Colonic mucosa (tissue), 4 donors: Measurements from ENCODE around the gene KIF13A. TPM values are rescaled to one million over a fixed set of nuclear protein-coding genes. Genes with fewer than 3 reads are reported as not detected.
"Not testable (repeated sequence)": the region's sequence is repeated elsewhere in the genome, so short reads cannot be mapped to it uniquely, and the experiment has no call there.

Experiments used
- DNase-seq: peaks from one replicate; pipeline ENCODE4 v3.0.0-alpha.2; 2020
- H3K27ac ChIP-seq: fragments of 200-600 bp; one replicate; pipeline ENCODE4 v1.8.0; 2021
- H3K27me3 ChIP-seq: fragments of 200-600 bp; one replicate; pipeline ENCODE4 v1.8.0; 2021
- H3K36me3 ChIP-seq: fragments of 200-600 bp; one replicate; pipeline ENCODE4 v1.8.0; 2021
- H3K4me1 ChIP-seq: fragments of 200-600 bp; one replicate; pipeline ENCODE4 v1.8.0; 2021; ENCODE audit warnings: mild to moderate bottlenecking
- H3K4me3 ChIP-seq: fragments of 200-600 bp; one replicate; pipeline ENCODE4 v1.8.0; 2021
- H3K9ac ChIP-seq, 2 donors: one replicate each; pipeline ENCODE4 v1.7.0; 2013; ENCODE audit warnings: control low read depth in 2 of 2, low read depth in 2 of 2, low read length in 2 of 2
- H3K9me3 ChIP-seq: fragments of 200-600 bp; one replicate; pipeline ENCODE4 v1.8.0; 2021
- CTCF ChIP-seq: fragments of 200-600 bp; IDR thresholded peaks from one replicate; pipeline ENCODE4 v1.8.0; 2022; ENCODE audit warnings: antibody characterized with exemption, mild to moderate bottlenecking
- intact Hi-C: fragments of 100-400 bp; cut with DNase I; formaldehyde crosslinking; loops from one replicate; pipeline ENCODE4 v1.14.1; 2022
- total RNA-seq, 2 donors: library from RNA; stranded (reverse); fragmentation: NEBNext Ultra II Directional in 1 of 2; extraction: Animal tissue kit (Norgen Biotek cat#: 25700) in 1 of 2; gene quantifications; one replicate each; pipeline ENCODE4 v1.2.1, GENCODE V29; 2021
- donor health status: healthy.
- donor health status: DM: no; HTN: no; CAD: no.
- donor health status: DM: no; HTN: no; CAD: no.

Gene KIF13A
- total RNA-seq, 2 donors from 2014 or later, result 43.7 to 54.0 TPM

- intact Hi-C loops, result no loop called here
- Histone ChIP-seq H3K4me1 (no peaks in the 10 kb centered on the region), H3K27ac (no peak overlapping the region), H3K9me3 (no peaks in the 10 kb centered on the region), H3K27me3 (no peaks in the 10 kb centered on the region), H3K9ac (no peak overlapping the region), H3K4me3 (no peak overlapping the region), H3K36me3 (no peaks in the 10 kb centered on the region)
- DNase-seq, result no peak
- TF ChIP-seq CTCF, result no peak
Measured at GRCh38 chr6:17892097-17892686, 95.2 kb downstream of the KIF13A start.

GRCh38 chr6:17890309-17890708 lies 97.1 kb downstream of the KIF13A start:
- no peak overlapping the region for H3K9ac ChIP-seq
- no peak overlapping the region for H3K4me3 ChIP-seq
- no peaks in the 10 kb centered on the region for H3K4me1 ChIP-seq
- no peak for DNase-seq
- no peak overlapping the region for H3K27ac ChIP-seq
- TF ChIP-seq CTCF, result no peak
- no peaks in the 10 kb centered on the region for H3K36me3 ChIP-seq
- intact Hi-C loops, result no loop called here
- no peaks in the 10 kb centered on the region for H3K9me3 ChIP-seq
- H3K27me3 ChIP-seq, result no peaks in the 10 kb centered on the region

- H3K4me1 ChIP-seq, H3K27me3 ChIP-seq, H3K9me3 ChIP-seq, H3K4me3 ChIP-seq, intact Hi-C loops, H3K27ac ChIP-seq, H3K36me3 ChIP-seq, H3K9ac ChIP-seq, DNase-seq: not testable (repeated sequence)
Measured at GRCh38 chr6:17889777-17890176, 97.7 kb downstream of the KIF13A start.

GRCh38 chr6:17886891-17887290 lies 100.5 kb downstream of the KIF13A start:
- Histone ChIP-seq H3K27ac (no peak overlapping the region), H3K27me3 (no peaks in the 10 kb centered on the region), H3K4me1 (no peaks in the 10 kb centered on the region), H3K9me3 (no peaks in the 10 kb centered on the region), H3K9ac (no peak overlapping the region), H3K36me3 (no peaks in the 10 kb centered on the region), H3K4me3 (no peak overlapping the region)
- no peak for DNase-seq
- TF ChIP-seq CTCF, result no peak
- intact Hi-C loops, result no loop called here

- DNase-seq, result no peak
- no peaks in the 10 kb centered on the region for H3K4me1 ChIP-seq
- H3K27ac ChIP-seq, result no peak overlapping the region
- no peak overlapping the region for H3K4me3 ChIP-seq
- TF ChIP-seq CTCF, result no peak
- no peak overlapping the region for H3K9ac ChIP-seq
- H3K36me3 ChIP-seq, result no peaks in the 10 kb centered on the region
- intact Hi-C loops, result no loop called here
- H3K9me3 ChIP-seq, result no peaks in the 10 kb centered on the region
- no peaks in the 10 kb centered on the region for H3K27me3 ChIP-seq
Measured at GRCh38 chr6:17885889-17886576, 101.4 kb downstream of the KIF13A start.
